Uterus (tissue), 2 donors: Measurements from ENCODE around the gene PLK5.

ENCODE experiments used
- CTCF ChIP-seq, 4 experiments: fragments of 200-600 bp in 2 of 4; fragments of 450-650 bp in 2 of 4; sonication (generic) in 2 of 4; IDR thresholded peaks; one replicate each; pipeline ENCODE4 v1.5.1; 2016 to 2019; ENCODE audit warnings: antibody characterized with exemption in 4 of 4, mild to moderate bottlenecking in 2 of 4, moderate library complexity in 1 of 4
- POLR2A ChIP-seq, 2 donors: fragments of 450-650 bp; IDR thresholded peaks; one replicate each; pipeline ENCODE4 v1.6.1; 2016; ENCODE audit warnings: antibody characterized with exemption in 2 of 2, mild to moderate bottlenecking in 1 of 2, moderate library complexity in 1 of 2

GRCh38 chr19:1520203-1520780 lies 3.6 kb upstream of the PLK5 start:
- no peak for TF ChIP-seq CTCF (IDR thresholded peaks at IDR 0.05)
- no peak for TF ChIP-seq POLR2A (IDR thresholded peaks at IDR 0.05)
